GM21526 (cell line): ENCODE measurements around the gene STAB1.

Experiments
- ATAC-seq: cut with Tn5 transposase; IDR thresholded peaks from one replicate; pipeline ENCODE4 v1.9.1; 2021; ENCODE audit warnings: moderate library complexity; ENCODE audit not compliant: unreplicated experiment, low FRiP score

The STAB1 gene

DNA sequence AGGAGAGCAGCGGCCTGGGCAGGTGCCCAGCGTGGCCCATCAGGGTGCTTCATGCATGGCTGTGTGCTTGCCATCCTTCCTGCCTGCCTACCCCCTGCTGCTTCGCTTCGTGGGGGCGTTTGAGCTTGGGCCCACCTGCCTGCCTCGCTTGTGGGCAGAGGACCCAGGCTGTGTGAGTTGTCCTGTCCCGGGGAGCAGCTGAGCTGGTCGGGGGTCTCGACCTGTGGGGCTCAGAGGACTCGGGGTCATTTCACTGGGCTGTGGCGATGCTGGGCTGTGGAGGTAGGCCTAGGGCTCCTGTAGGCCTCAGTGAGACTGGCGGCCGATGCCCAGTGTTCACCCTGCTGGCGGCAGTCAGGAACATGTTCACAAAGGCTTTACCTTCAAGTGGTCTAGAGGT lies 12.1 kb upstream of the STAB1 start:
- no peak for ATAC-seq

DNA sequence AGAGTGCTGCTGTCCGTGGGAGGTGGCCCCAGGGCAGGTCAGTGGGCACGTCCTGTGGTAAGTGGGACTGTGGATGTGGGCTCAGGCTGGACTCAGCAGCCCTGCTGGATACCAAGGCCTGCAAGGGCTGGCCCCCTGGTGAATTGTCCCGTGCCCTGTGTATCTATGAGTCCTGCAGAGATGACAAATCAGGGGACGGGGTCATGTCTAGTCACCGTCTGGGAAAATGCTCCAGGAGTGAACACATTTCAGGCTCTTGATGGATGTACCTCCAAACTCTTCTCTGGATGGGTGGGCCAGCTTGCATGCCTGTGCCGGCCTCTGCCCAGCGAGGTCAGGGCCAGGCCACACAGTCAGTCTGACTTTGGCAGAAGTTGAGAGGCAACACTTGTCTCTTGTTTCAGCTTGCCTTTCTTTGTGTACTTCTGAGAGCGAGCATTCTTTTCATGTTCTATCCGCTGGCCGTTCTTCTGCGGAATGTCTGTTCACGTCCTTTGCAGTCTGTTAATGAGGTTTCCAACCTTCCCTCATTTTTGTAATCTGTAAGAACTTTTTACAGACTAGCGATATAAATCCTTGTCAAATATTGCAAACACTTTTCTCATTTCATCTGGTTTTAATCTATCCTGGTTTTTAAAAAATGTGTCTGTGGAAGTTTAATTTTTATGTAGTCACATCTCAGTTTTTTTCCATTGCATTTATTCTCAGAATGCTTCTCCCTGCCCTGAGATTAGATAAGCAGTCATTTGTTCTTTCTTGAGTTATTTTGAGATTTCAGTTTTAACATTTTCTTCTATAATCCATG lies 11.4 kb upstream of the STAB1 start:
- ATAC-seq, result no peak

DNA sequence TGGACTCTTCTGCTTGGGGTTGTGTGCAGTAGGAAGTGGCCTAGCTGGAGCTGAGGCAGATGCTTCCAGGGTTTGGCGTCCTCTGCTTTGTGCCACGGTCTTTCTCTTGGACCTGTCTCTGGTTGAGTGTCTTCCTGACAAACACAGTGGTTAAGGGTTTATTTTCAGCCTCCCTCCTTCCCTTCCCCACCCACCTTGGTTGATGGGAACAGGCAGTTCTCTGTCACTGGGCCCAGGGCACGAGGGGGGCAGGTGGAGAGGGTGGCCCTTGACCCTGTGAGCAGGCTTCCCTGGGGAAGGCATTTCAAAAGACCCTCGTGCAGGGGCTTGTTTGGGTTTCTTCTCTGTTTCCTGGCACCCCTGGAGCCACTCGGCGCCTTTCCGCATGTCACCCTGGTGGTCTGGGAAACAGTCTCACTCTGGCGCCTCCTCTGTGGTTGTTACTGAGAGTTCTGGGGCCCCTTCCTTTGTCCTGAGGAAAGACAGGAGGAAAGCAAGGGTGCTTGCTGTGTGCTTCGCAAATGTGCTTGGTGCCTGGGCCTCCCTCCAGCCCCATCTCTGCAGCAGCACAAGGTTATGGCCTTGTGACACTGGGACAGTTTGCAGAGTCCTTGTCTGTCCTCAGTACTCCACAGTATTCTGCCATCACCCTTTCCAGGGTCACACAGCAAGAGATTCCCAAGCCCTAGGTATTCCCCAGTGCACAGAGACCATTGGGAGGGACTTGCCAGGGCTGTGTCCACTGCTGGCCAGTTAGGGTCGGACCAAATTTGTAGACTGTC lies 10.3 kb upstream of the STAB1 start:
- ATAC-seq, result no peak

GRCh38 chr3:52487050-52487787 lies 7.9 kb upstream of the STAB1 start:
- no peak for ATAC-seq

GRCh38 chr3:52487788-52488691 lies 7.1 kb upstream of the STAB1 start:
- ATAC-seq, result no peak

GRCh38 chr3:52488746-52489145 lies 6.4 kb upstream of the STAB1 start:
- no peak for ATAC-seq

DNA sequence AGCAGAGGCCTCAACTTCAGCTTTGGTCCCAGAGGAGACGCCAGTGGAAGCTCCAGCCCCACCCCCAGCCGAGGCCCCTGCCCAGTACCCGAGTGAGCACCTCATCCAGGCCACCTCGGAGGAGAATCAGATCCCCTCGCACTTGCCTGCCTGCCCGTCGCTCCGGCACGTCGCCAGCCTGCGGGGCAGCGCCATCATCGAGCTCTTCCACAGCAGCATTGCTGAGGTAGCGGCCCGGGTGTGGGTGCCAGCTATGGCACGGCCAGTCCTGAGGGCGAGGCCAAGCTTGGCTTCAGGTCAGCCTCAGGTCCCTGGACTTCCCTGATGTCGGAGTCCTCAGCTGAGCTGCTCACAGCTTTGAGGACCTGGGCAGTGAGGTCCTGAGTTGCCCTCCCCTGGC lies 5.7 kb upstream of the STAB1 start:
- ATAC-seq, result no peak

DNA sequence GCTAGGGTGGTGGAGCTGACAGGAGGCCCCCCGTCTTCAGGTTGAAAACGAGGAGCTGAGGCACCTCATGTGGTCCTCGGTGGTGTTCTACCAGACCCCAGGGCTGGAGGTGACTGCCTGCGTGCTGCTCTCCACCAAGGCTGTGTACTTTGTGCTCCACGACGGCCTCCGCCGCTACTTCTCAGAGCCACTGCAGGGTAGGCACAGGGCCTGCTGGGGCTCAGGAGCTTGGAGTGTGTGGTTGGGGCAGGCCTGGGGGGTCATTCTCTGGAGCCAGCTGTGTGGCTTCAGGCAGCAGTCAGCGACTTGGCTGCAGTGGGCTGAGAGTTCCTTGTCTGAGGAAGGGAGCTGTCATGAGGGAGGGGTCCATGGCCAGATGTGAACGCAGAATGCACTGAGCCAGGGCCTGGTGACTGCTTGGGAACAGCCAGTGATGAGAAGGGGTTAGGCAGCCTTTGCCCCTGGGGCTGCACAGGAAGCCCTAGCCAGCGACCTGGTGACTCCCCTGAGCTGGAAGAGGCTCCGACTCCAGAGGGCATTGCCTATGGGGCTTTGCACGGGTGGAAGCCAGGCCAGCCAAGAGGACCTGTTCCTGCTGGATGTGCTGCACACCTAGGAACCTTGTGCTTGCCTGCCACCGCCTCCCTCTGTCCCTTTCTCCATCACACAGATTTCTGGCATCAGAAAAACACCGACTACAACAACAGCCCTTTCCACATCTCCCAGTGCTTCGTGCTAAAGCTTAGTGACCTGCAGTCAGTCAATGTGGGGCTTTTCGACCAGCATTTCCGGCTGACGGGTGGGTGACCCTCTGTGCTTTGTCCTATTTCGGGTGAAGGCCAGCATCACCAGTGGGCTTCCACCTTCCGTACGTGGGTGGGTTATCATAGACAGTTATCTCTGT lies 4.9 kb upstream of the STAB1 start:
- ATAC-seq, result no peak

DNA sequence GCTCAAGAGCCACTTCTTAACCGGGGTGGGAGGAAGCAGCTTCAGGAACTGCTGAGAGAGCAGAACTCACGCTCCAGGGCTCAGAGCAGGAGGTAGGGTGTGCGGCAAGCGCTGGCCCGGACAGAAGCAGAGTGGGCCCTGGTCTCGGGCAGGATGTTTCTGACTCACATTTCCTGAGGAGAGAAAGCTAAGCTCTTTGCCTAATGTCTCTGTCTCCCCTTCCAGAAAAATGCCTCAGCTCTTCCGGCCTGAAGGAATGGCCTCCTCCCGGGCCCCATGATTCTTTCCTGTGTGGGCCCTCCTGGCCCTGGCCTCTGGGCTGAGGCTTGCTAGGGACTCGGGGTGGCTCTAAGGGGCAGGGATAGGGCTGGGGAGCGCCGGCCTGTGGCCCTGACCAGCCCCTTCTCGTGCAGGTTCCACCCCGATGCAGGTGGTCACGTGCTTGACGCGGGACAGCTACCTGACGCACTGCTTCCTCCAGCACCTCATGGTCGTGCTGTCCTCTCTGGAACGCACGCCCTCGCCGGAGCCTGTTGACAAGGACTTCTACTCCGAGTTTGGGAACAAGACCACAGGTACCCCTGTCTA lies 4.1 kb upstream of the STAB1 start:
- ATAC-seq, result no peak

DNA sequence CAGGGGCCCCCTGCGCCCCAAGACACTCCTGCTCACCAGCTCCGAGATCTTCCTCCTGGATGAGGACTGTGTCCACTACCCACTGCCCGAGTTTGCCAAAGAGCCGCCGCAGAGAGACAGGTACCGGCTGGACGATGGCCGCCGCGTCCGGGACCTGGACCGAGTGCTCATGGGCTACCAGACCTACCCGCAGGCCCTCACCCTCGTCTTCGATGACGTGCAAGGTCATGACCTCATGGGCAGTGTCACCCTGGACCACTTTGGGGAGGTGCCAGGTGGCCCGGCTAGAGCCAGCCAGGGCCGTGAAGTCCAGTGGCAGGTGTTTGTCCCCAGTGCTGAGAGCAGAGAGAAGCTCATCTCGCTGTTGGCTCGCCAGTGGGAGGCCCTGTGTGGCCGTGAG lies 3.1 kb upstream of the STAB1 start:
- ATAC-seq, result no peak

DNA sequence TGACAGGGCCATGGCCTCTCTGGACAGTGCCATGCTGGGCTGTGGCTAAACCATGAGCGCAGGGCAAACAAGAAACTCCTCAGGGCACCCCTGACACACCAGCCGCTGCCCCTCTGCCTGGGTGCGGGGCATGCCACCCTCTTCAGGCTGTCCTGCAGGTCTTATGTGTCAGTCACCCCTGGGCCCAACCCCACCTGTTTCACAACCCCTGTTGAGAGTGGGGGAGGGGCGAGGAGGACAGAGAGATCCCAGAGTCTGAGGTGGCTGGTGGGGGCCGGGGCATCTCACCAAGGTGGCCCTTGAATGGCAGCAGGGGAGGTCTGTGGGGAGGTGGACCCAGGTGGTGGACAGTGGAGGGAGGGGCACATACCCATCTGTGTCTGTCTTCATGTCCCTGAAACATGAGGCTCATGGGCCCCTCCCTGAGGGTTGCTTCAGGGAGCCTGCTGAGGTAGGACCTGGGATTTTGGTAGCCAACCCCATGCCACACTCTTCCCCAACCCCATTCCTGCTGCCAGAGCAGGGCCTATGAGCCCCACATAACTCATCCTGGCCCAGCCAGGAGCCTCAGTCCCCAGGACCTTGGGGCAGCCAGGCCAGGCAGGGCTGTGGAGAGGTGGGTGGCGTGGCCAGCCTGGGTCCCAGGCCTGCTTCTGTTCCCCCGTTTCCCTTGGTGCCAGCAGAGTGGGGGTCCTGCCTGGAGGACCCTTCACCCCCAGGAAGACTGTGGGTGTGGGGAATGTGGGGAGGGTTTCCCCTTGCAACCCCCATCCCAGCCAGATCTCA lies 1.7 kb upstream of the STAB1 start:
- no peak for ATAC-seq

DNA sequence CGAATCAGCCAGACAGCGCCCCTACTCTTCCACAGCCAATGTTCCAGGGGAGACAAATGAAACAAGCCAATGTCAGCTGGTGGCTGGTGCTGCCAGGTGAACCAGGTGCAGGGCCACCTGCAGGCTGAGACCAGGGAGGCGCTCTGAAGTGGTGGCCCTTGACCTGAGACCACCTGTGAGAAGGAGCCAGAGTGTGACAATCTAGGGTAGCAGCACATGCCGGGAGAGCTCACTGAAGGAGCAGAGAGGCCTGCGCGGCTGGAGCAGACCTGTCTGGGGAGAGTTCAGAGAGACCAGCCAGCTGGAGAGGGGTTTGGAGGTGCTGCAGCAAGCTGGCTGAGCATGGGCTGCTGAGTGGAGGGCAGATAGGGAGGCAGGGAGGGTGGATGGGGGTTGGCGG lies 693 bp upstream of the STAB1 start:
- no peak for ATAC-seq

DNA sequence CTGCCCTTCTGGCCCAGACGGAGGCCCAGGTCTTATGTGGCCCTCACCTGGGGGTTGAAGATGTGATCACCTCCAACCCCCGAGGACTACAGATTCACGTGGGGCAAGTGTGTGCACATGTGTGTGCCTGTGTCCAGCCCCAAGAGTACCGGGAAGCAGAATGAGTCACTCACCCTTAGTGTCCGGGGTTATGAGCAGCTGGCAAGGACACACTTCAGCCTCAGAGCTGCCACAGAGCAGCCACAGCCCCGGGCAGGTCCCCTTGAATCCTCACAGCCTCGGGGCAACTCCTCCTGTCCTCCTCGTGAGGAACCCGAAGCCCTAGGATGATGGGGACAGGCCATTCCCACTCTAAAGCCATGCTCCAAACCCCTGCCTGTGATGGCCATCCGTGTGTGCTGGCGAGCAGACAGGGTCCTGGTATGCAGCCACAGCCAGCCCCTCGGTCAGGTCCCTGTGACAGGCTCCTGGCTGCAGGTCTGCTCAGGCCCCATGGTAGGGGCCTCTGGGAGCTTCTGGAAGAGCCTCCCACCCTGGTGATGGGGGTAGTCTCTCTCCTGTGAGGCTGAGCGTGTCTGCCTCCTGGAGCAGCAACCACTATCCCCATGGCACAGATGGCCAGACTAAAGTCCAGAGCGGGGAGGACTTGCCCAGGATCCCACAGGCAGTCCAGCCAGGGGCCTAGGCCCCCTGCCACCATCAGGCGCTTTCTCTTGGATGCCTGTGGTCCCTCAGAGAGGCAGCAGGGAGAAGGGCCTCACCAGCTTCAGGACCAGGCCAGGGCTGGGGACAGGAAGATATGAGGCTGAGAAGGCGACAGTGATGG lies 852 bp downstream of the STAB1 start:
- no peak for ATAC-seq

DNA sequence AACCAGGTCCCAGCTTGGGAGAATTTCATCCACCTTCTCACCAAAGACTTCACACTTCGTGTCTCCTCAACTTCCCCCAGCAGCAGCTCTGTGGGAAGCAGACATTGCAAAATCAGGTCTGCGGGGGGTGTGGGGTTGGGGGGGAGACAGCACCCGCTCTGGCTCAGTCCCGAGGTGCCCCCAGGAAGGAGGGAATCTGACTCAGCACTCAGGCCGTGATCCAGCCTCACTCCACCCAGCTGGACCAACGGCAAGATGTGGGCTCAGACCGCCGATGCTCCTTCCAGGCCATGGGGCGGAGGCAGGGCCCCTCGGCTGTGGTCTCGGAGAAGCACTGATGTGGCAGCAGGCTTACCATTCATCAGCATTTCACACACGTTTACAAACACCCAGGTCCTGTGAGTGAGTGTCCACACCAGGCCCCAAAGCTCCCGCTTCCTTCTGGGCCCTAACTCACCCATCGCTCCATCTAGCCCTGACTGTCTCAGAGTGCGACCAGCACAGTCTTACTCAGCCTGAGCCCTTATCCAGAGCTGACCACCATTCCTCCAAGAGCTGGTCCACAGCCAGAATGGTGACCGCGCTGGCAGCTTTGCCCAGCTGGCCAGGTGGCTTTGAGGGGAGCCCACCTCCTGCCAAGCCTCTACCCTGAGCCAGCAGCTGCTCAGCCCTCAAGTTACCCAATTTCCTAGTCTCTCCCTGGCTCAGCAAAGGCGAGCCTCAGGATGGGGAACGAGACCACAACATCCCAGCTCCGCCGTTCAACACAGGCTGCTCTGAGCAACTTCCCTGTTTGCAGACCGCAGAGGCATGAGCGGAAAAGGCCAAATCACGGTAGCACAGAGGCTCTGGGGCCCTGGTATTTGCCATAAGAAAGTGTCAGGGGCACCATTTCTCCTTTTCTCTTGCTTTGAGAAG lies 3.3 kb downstream of the STAB1 start:
- no peak for ATAC-seq

GRCh38 chr3:52501046-52501445 lies 5.9 kb downstream of the STAB1 start:
- no peak for ATAC-seq

GRCh38 chr3:52502001-52502400 lies 6.9 kb downstream of the STAB1 start:
- ATAC-seq, result no peak
